NAMALWA (cell line): ENCODE measurements around the gene ABHD16B.
"Not testable (repeated sequence)": the region's sequence is repeated elsewhere in the genome, so short reads cannot be mapped to it uniquely, and the experiment has no call there.

Experiments used
- DNase-seq: peaks from one replicate; pipeline ENCODE4 v3.0.0-alpha.2; 2015; ENCODE audit warnings: low spot score

Gene ABHD16B

DNA sequence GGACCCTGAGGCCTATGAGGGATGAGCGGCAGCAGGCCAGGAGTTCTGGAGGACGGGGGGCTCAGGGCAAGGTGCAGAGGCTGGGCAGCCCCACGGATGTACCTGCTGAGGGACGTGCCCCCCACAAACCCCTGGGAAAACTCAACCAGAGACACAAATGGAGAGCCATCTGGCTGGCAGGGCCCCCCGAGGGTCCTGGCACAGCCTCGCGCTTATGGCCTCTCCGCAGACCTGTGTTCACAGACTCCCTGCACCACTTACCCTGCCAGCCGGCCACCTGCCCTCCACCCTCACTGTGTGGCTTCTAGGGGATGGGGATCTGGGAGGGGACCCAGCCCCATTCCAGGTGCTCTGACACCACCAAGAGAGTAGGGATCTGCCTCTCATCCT is 26.8 kb upstream of the ABHD16B start:
- DNase-seq = no peak

DNA sequence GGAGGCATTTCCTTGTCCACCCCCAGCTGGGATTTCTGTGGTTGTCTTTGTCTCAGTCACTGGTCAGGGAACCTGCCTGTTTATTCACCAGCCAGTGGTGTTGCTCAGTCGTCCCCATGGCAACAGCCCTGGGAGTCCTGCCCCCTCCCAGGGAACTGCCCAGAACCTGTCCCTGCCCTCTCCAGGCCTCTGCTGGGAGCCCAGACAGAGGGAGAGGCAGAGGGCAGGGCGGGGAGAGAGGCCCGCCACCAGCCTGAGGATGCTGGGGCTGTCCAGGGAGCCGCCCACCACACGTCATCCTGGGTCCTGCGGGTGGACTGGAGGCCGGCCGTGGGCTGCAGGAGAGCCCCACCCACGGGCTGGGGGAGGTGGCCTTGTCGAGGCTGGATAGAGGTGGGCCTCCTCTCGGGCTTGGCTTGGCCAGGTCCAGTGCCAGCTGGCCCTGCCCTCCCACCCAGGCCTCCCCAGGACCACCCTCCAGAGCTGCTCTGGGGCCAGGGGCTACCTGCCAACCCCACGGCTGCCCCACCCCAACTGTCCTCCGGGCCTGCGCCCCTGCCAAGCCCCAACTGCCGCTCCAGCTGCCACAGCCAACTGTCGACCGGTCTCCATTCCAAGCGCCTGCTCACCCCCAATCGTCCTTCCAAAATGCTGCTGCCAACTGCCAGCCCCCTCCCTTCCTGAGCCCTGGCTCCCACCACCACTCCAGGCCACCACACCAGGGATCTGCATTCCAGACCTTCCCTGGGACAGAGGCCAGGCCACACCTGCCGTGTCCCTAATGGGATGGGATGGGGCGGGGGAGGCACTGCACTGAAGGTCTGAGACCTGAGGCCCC is 26.1 kb upstream of the ABHD16B start:
- DNase-seq = peak; percentile 45

DNA sequence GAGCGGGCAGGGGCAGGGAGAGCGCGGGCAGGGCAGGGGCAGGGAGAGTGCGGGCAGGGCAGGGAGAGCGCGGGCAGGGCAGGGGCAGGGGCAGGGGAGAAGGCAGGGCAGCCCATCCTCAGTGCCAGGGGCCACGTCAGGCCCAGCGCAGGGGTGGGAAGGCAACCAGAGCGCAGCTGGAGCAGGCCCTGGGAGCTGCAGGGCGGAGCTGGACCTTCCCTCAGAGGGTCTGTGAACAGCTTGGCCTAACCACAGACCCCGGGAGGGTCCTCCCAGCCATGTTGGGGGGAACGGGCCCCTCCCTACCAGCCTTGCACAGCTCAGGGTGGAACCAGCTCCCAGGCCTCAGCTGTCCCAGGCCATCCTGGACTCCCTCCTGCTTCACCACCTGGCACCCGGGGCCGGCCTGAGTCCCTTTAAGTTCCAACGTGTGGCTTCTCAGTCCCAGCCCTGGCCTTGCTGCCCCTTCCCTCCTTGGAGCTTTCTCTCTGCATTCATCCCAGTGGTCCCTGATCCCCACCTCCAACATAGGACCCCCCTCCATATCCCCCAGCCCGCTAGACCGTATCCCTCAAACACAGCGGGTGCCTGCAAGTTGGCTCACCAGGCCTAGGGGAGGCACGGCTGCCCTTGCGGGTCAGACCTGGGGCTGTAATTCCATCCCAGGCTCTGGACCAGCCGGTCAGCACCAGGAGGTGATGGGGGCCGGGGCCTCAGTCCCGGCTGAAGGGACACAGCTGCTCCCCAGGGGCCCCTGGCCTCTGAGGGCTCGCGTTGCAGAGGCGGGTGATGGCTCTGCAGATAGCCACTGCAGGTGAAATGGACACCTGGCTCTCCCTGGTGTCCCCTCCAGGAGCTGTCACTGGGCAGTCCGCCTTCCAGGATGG is 24.6 kb upstream of the ABHD16B start:
- no peak for DNase-seq

DNA sequence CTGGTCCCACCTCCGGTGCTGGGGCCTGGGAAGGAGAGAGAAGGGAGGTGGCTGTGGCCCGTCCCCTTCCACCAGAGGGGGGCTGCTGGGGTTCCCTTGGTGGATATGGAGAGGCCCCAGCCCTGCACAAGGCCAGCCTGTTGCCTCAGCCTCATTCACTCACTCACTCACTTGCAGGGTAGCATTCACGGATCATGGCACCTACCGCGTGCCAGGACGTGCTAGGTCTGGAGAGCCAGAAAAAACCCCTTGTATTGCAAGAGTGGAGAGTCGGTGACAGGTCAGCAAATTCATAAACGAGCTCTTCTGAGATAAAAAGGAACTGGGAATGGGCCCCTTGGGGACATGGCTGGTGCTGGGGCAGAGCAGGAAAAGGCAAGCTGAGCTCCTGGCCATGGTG is 23.8 kb upstream of the ABHD16B start:
- DNase-seq = no peak

DNA sequence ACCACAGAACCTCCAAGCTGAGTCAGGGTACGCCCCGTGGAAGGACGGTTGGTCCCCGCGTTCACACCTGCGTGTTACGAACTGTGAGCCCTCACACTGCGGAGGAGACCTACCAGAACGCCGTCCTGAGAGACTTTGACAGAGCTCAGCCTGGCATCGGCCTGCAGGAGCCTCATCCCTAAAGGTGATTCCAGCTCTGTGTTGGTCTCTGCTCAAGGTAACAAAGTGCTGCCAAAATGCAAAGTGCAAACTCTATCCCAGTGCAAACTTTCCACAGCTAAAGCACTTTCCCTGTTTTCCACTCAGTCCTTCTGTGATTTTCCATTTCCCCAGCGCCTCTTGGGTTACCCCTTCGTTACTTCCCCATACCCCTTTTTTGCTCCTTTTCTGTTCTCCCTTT is 21.7 kb upstream of the ABHD16B start:
- no peak for DNase-seq

DNA sequence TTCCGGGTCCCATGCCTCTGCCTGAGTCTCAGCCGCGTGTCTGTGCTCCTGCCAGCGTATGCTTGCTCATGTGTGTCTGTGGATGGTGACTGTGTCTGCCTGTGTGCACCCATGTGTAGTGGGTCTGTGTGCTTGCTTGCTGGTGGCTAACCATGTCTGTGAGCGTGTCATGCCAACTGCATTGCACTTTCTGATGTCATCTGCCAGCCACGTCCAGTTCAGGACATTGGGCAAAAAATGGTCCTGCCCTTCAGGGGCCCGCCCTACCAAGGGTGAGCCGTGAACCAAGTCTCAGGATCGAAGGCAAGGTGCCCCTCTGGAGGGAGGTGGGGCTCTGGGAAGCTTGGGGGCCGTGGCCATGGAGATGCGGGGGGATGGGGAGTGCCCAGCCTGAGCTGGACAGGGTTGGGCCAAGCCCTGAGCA is 20.9 kb upstream of the ABHD16B start:
- DNase-seq = no peak

DNA sequence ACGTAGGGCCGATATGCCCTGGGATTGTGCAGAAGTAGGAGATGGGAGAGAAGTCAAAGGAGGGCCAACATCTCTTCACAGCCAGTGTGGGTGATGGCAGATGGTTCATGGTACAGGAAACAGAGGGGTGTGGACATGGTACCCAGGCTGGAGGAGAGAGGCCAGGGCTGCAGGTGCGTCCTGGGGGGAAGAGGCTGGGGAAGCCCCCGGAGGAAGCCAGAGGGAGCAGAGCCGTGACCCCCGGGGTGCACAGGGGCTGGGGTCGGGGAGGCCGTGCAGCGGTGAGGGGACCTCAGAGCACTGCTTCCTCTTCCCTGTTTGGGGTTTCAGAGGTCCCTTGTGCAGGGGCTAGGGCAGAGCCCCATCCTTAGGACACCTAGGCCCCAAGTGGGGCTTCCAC is 19.0 kb upstream of the ABHD16B start:
- DNase-seq = no peak

DNA sequence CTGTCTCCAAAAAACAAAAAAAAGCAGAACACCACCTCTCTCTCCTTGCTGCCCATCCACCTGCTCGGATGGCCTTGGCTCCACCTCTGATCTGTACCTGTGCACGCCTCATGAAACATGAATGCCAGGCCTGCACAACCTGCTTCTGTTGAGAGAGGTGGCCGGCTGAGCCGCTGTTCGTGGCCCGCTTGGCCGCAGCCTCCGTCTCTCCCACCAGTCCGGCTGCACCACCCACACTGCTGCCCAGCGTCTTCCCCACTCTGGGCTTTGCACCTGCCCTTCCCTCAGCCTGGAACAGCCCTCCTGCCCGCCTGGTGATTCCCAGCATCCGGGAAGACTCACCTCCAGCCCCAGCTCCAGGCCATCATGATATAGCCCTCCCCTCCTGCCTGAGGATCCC is 18.1 kb upstream of the ABHD16B start:
- DNase-seq = no peak

DNA sequence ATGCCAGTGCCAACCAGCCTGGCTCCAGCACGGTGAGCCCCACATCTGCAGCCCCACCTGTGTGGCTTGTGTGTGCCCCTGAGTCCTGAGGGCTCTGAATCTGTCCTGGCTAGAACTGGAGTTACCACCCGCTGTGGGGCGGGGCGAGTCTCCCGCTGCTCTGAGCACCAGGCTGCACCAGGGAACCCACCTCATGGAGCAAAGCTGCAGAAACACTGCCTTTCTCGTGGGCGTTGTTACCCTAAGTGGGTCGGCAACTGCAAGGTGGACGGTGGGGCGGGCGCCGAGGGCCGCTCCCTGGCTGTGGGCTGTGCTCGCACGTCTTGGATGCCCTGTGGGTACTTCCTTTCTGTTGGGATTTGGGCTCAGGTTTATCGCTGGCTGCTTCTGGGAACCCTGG is 17.5 kb upstream of the ABHD16B start:
- no peak for DNase-seq

DNA sequence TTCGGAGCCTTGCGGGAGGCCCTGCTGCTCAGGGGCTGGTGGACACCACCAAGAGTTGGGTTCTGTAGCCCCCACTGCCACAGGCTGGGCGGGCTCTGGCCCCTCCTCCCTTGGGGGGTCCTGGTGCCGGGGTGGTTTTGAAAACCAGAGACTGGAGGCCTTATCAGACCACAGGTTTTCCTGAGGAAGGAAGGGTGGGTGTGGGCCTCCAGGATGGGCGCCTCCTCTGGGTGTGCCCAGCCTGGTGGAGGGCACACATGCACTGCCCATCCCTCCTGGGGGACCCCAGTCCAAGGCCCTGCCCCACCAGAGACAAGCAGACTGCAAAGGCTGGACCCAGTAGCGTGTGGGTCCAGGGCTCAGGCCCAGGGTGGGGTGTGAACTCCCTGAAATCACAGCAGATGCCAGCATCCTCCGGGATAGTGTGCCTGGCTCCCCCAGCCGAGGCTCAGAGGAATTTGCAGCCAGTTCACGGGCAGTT is 16.7 kb upstream of the ABHD16B start:
- no peak for DNase-seq

DNA sequence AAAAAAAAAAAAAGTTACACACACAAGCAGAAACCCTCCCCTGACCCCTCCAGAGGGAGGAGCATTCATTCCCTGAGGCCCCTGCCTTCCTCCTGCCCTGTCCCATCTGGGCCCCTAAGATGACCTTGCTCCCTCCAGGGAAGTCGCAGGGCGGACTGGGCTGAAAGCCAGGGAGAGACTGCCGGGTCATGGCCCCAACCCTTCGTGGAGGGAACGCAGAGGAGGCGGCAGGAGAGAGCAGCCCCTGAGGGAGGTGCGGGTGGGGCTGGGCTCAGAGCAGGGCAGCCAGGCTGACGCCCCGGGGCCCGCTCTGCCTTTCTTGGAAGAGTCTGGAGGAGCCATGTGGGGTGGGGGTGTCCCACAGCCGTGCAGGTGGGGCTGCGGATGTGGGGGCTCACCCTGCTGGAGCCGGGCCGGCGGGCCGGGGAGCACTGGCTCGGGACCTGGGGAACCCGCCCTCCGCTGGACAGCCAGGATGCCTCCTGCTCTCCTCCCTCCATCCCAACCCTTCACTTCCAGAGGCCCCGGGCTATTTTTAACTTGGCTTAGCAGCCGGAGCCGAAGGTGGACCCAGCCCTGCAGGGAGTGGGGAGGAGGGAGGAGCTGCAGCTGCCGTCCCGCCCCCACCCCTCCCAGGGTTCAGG is 15.0 kb upstream of the ABHD16B start:
- DNase-seq = no peak

DNA sequence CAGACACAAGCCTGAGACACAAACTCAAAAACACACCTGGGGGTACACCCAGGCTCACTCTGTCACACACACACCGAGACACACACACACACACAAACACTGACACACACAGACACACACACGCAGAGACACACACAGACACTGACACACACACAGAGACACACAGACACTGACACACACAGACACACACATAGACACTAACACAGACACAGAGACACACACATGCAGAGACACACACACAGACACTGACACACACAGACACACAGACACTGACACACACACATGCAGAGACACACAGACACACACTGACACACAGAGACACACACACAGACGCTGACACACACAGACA is 14.4 kb upstream of the ABHD16B start:
- no peak for DNase-seq

DNA sequence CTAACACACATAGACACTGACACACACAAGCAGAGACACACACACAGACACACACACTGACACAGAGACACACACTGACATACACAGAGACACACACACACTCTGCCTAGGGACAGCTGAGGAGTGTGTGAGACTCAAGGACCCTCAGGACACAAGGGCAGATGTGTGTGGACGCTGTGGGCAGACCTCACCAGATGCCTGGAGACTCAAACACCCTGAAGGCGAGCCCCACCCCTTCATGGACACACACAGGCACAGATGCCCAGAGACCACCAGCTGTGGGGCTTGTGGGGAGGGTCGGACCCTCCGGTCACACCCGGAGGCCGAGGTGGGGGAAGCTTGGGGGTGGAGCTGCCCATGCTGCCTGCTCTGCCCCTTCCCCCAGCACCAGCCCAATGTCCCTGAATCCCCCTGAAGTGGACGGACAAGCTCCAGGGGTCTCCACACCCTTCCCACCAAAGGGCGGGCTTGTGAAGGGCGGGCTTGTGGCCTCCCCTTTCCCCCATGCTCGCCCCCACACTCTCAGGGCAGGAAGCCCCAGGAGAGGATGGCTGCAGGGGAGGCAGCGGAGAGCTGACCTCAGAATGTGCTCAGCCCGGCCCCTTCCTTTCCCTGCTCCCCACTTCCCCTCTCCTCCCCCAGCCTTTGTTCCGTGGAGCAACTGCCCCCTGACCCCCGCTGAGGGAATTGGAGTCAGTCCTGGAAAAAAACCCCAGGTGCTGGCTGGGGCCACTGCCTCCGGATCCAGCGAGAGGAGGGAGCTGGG is 13.9 kb upstream of the ABHD16B start:
- DNase-seq = no peak

DNA sequence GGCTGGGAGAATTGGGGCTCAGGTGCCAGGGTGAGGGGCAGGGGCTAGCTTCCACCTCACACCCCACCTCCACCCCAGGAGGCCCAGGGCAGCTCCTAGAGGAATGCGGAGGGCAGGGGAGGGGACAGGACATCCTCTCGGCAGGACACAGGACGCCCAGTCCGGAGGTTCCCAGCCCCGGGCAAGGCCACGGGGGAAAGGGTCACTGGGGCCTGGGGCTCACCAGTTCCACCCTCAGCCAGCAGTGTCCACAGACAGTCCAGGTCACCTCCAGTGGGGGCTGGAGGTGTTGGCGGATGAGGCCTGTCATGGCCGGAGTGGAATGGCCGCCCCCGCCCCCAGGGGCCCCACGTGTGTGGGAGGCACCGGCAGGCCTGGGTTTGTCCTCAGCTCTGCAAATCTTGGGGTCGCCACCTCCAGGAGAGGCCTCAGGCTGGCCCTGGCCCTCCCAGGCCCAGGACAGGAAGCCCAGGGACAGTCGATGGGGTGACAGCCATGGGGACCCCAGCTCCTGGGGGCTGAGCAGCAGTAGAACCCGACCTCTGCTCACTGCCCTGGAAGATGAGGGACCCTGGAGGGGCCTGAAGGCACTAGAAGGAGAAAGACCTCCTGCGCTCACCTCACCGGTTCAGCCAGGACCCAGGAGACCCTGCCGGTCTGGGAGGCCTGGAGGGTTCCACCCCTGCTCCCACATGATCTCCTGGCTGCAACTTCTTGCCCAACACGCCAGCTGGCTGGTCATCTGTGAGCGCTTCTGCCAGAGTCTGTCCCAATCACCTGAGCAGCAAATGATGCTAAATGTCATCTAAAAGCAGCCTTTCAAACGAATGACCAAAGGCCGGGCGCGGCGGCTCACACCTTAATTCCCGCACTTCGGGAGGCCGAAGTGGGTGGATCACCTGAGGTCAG is 13.0 kb upstream of the ABHD16B start:
- no peak for DNase-seq

DNA sequence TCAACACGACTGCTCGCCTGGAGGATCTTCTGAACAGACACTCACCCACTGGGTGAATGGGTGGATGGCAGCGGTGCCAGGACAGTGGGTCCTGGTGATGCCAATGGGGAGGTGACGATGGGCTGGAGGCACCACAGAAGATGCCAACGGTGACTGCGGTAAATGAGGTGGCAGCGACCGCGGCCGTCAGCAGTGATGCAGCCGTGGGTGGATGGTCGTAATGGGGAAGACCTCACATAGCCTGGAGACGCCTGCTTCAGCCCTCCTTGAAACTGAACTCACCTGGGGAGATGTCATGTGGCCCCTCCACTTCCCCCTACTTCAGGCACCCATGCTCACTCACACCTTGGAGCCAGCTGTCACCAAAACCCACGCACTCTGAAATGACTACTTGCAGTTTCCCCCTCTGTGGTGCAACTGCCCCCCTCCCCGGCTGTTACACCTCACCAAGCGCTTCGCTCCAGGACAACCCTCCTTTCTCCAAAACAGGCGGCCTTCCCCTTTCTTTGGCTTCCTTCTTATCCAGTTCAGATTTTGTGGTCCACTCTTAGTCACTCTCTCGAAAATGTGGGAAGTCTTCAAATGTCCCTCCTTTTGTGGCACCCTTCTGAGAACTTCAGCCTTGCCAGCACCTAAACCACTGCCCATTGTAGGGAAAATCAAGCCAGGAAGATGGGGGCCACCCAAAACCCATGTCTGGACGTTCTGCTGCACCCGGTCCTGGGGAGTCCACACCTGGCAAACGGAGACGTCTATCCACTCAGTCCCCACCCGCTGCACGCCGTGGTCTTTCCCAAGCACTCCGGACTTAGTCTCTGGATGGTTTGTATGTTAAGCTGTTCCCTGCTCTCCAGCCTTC is 10.4 kb upstream of the ABHD16B start:
- DNase-seq = no peak

DNA sequence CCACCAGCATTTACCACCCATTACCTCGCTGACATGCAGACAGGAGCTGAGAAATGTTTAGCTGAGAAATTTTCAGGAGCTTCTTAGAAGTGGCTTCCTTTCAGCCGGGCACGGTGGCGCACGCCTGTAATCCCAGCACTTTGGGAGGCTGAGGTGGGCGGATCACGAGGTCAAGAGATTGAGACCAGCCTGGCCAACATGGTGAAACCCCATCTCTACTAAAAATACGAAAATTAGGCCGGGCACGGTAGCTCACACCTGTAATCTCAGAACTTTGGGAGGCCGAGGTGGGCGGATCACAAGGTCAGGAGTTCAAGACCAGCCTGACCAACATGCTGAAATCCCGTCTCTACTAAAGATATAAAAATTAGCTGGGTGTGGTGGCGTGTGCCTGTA is 9.8 kb upstream of the ABHD16B start:
- DNase-seq = not testable (repeated sequence)

DNA sequence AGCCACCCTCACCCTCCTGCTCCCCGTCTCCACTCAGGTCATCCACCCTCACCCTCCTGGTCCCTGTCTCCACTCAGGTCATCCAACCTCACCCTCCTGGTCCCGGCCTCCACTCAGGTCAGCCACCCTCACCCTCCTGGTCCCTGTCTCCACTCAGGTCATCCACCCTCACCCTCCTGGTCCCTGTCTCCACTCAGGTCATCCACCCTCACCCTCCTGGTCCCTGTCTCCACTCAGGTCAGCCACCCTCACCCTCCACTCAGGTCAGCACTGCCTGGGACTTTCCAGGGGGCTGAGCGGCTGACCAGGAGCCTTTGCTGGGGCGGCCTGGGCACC is 7.6 kb upstream of the ABHD16B start:
- DNase-seq = not testable (repeated sequence)

DNA sequence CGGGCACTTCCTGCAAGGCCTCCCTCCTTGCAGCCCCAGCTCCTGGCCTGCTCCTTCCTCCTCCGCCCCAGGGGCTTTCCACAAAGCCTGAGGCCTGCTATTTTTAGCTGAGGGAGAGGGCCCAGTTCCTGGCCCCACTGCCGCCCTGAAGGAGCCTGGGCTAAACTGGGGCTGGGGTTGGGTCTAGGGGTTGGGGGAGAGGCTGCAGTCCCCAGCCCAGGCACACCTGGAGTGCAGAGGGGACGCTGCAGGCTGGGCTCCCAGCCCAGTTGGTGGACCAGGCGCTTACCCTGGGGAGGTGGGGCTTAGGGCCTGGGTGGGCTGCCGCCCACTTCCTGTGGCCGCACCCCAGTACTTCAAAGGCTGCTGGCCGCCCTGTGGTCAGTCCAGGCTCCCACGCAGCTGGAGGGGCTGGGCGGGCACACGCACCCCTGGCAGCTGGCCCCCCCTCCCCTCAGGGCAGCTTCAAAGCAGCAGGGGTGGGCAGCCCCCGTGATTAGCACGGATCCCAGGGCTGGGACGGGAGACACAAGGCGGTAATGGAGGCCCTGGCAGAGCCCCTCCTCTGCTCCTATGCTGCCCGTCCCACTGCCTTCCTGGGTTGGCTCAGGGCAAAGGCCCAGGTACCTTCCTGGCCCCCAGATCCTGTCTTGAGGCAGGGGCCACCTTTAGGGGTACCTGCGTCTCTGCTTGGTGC is 7.1 kb upstream of the ABHD16B start:
- no peak for DNase-seq

DNA sequence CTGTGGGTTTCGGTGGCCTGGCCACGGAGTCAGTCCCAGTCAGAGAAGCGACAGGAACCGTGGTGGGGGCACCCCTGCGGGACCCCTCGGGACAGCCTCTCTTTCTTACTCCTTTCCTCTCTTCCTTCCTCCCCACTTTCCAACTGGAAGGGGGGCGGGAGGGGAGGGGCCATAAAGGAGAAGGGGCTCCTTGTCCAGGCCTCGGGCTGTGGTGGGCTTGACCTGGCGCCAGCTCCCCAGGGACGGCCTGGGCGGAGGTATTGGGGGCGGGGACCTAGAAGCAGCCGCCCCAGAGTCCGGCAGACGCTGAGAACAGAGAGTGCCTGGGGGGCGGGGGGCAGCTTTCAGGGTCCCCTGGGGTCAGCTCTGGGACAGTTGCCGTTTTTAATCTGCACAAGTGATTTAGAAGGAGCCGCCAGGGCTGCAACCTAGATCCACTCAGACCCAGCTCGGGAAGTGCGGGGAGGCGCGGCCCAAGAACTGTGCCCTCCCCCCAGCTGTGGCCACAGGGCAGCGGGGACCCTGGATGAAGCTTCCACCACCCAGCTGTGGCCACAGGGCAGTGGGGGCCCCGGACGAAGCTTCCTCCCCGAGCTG is 6.4 kb upstream of the ABHD16B start:
- DNase-seq = no peak
